Glutamatergic neuron (in vitro differentiated cells): ENCODE measurements around the gene CLDN17. TPM values are rescaled to one million over a fixed set of nuclear protein-coding genes. Genes with fewer than 3 reads are reported as not detected.

Experiments
- DNase-seq: peaks from one replicate; pipeline ENCODE4 v3.0.0; 2022
- H3K27ac Mint-ChIP-seq: one replicate; pipeline ENCODE4 v1.8.0; 2020; ENCODE audit warnings: mild to moderate bottlenecking, mixed read lengths, inconsistent platforms; ENCODE audit not compliant: unreplicated experiment
- H3K27me3 Mint-ChIP-seq: one replicate; pipeline ENCODE4 v1.8.0; 2020; ENCODE audit warnings: mild to moderate bottlenecking, moderate library complexity, mixed read lengths, inconsistent platforms; ENCODE audit not compliant: unreplicated experiment
- H3K36me3 Mint-ChIP-seq: one replicate; pipeline ENCODE4 v1.8.0; 2020; ENCODE audit warnings: mild to moderate bottlenecking, mixed read lengths, inconsistent platforms; ENCODE audit not compliant: unreplicated experiment
- H3K4me1 Mint-ChIP-seq: one replicate; pipeline ENCODE4 v1.8.0; 2020; ENCODE audit warnings: mild to moderate bottlenecking, low read depth, mixed read lengths, inconsistent platforms; ENCODE audit not compliant: unreplicated experiment
- H3K4me3 Mint-ChIP-seq: one replicate; pipeline ENCODE4 v1.8.0; 2020; ENCODE audit warnings: mild to moderate bottlenecking, mixed read lengths, inconsistent platforms; ENCODE audit not compliant: unreplicated experiment
- H3K9me3 Mint-ChIP-seq: one replicate; pipeline ENCODE4 v1.8.0; 2020; ENCODE audit warnings: mild to moderate bottlenecking, moderate library complexity, mixed read lengths, inconsistent platforms; ENCODE audit not compliant: unreplicated experiment
- total RNA-seq: library from RNA; stranded (reverse); fragmentation: NEBNext Ultra II Directional; extraction: Animal tissue kit (Norgen Biotek cat#: 25700); gene quantifications from one replicate; pipeline ENCODE4 v1.2.1, GENCODE V29; 2021; ENCODE audit not compliant: unreplicated experiment
- TF ChIP-seq, protein P1 (sequence below): fragments of 200-600 bp; sonication (generic); IDR thresholded peaks from one replicate; pipeline ENCODE4 v1.5.0; 2021; ENCODE audit not compliant: partially characterized antibody, unreplicated experiment

Gene CLDN17
- total RNA-seq, 1 donor from 2014 or later: not detected

DNA sequence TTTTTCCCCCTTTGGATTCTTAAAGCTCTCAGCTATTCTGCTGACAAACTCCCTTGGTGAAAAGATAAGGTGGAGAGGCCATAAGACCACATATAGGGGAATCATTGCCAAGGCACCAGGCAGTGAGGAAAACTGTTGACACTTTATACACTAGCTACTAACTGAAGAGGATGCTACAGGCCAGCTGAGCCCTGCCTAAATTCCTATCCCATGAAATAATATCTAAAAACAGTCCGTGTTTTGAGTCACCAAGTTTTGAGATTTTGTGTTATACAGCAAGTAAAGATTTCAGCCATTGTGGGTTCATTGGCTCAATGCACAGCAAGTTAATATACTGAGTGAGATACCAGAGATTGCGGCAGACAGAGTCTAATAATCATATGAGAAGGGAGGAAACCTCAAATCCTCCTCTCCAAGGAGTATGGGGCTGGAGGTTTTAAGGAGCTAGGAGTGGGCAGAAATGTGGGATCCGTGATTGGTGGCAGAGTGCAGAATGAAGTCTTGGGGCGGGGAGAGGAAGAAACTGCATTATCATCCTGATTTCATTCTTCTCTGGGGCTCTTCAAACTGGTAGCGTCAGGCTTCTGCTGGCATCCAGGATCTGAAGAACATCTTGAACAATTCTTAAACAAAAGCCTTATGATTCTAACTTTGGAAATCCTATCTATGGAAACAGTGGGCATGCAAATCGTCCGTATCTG lies 40.1 kb upstream of the CLDN17 start:
- no peak for DNase-seq
- peaks cover 2% of the 10 kb centered on the region for H3K27me3 Mint-ChIP-seq
- no peaks in the 10 kb centered on the region for H3K4me1 Mint-ChIP-seq
- no peak overlapping the region for H3K4me3 Mint-ChIP-seq
- no peaks in the 10 kb centered on the region for H3K36me3 Mint-ChIP-seq
- no peak overlapping the region for H3K27ac Mint-ChIP-seq
- TF ChIP-seq, protein P1, sequence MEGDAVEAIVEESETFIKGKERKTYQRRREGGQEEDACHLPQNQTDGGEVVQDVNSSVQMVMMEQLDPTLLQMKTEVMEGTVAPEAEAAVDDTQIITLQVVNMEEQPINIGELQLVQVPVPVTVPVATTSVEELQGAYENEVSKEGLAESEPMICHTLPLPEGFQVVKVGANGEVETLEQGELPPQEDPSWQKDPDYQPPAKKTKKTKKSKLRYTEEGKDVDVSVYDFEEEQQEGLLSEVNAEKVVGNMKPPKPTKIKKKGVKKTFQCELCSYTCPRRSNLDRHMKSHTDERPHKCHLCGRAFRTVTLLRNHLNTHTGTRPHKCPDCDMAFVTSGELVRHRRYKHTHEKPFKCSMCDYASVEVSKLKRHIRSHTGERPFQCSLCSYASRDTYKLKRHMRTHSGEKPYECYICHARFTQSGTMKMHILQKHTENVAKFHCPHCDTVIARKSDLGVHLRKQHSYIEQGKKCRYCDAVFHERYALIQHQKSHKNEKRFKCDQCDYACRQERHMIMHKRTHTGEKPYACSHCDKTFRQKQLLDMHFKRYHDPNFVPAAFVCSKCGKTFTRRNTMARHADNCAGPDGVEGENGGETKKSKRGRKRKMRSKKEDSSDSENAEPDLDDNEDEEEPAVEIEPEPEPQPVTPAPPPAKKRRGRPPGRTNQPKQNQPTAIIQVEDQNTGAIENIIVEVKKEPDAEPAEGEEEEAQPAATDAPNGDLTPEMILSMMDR: no peak
- no peaks in the 10 kb centered on the region for H3K9me3 Mint-ChIP-seq

GRCh38 chr21:30200000-30200399 lies 33.4 kb upstream of the CLDN17 start:
- Mint-ChIP-seq H3K4me1 (no peaks in the 10 kb centered on the region), H3K9me3 (no peaks in the 10 kb centered on the region), H3K27ac (no peak overlapping the region), H3K36me3 (no peaks in the 10 kb centered on the region), H3K4me3 (no peak overlapping the region), H3K27me3 (peaks cover 2% of the 10 kb centered on the region)
- no peak for DNase-seq
- TF ChIP-seq, protein P1: no peak

GRCh38 chr21:30194701-30195299 lies 28.2 kb upstream of the CLDN17 start:
- DNase-seq: no peak
- TF ChIP-seq, protein P1: peak; percentile 85
- Mint-ChIP-seq H3K27ac (no peak overlapping the region), H3K27me3 (no peaks in the 10 kb centered on the region), H3K36me3 (no peaks in the 10 kb centered on the region), H3K4me1 (no peaks in the 10 kb centered on the region), H3K4me3 (no peak overlapping the region), H3K9me3 (no peaks in the 10 kb centered on the region)

DNA sequence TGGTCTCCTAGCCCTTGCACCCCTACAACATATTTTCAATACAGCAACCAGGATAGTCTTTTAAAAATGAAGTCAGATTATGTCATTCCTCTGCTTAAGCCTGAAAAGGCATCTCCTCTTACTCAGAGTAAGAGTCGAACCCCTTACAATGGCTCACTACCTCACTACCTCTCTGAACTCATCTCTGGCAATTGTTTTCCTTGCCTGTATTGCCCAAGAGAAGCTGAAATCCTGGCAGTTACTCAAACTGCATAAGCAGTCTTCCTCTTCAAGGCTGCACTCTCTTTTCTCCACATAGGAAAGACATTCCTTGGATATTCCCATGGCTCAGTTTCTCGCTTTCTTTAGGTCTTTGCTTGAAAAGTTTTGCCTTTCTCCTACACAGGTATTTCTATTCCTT lies 26.6 kb upstream of the CLDN17 start:
- Mint-ChIP-seq H3K36me3 (no peaks in the 10 kb centered on the region), H3K4me3 (no peak overlapping the region), H3K27ac (no peak overlapping the region), H3K9me3 (no peaks in the 10 kb centered on the region), H3K27me3 (no peaks in the 10 kb centered on the region), H3K4me1 (no peaks in the 10 kb centered on the region)
- TF ChIP-seq, protein P1: no peak
- no peak for DNase-seq

DNA sequence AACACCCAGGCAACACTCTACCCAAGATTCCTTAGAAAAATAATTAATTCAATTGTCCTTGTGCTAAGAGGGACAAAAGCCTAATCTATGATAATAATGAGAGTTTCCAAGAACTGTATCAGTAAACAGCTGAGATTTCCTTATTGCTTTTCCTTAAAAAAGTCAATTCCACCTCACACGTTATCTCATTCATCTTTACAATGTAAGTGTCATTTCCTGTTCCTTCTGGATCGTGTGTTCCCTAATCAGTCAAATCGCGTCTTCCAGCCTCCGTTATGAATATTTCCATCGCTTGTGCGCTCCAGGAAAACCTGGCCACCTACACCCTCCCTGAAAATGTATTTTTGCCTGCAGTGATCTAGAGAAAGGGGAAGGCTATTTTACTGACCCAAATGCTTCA lies 23.9 kb upstream of the CLDN17 start:
- Mint-ChIP-seq H3K27ac (no peak overlapping the region), H3K9me3 (no peaks in the 10 kb centered on the region), H3K27me3 (no peaks in the 10 kb centered on the region), H3K4me3 (no peak overlapping the region), H3K36me3 (no peaks in the 10 kb centered on the region), H3K4me1 (no peaks in the 10 kb centered on the region)
- TF ChIP-seq, protein P1: no peak
- DNase-seq: no peak
